Hippocampal formation (tissue), 2 donors: ENCODE data around the gene ZNF746.
"Not testable (repeated sequence)": the region's sequence is repeated elsewhere in the genome, so short reads cannot be mapped to it uniquely, and the experiment has no call there.

ENCODE experiments used
- DNase-seq, 2 donors: peaks; one replicate each; lab custom pipeline; 2025; lab: John Stamatoyannopoulos, UW

ZNF746 gene

DNA sequence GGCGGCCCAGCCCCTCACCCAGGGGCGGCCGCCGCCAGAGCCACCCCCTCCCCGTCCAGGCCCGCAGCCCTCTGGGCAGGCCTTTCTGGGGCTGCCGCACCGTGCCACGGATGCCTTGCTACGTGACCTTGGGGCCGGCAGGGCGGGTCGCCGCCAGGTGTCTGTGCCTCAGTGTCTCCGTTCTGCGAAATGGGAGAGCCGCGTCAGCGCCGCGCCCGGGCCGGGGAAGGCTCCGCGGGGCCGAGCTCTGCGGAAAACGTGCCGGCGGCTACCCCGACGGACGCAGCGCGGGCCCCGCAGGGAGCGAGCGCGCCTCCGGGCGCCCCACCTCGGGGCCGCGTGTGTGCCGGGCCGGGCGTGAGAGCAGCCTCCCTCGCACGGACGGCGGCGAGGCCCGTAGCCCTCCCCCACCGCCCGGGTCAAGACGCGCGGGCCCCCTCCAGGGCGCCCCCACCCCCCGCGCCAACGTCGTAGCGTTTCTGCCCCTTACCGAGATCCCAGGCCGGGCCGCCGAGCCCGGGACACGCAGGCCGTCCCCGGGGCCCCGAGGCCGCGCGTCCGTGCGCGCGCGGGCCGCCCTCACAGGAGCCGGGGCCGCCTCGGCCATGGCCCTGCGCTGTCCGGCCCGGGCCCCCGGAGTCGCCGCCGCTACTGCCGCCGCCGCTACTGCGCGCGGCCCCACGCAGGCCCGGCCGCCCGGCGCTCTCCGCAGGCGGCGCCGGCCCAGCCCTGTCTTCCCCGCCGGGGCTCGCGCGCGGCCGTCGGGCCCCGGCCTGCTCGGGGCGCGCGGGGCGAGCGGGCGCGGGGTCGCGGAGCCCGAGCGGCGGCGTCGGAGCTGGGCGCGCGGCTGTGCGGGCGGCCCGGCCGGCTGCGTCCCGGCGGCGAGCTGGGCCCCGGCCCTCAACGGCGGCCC is 37.8 kb downstream of the ZNF746 start:
- DNase-seq, result no peak

DNA sequence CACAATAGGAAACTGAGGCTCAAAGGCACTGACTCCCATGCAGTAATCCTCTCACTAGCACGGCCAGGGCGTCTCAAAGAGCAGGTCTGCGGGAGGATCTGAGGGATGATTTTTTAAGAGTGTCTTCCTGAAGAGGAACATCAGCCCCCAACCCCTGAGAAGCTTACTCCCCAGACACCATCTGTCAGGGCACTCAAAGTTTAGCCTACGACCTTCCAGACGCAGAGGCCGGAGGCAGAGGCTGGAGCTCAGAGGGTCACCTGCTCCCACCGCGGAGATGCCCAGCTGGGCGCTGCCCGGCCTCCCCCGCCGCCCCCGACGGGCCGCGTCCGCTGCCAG is 38.4 kb downstream of the ZNF746 start:
- DNase-seq, result no peak

DNA sequence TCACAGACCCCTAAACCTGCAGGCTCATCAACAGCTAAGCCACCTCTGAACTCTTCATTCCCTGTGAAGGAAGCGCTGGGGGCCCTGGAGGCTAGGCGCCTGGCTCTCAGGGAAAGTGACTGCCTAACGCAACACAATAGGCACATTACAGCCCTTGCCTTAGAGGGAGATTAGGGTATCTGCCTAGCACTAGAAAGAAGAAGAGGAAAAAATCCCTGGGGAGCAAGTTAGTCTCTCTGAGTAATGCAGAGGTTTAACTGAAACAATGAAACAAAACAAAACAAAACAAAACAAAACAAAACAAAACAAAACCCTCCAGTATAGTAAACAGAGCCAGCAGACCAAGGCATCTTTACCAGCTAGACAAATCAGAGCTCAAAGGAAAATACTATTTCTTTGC is 39.4 kb downstream of the ZNF746 start:
- no peak for DNase-seq

DNA sequence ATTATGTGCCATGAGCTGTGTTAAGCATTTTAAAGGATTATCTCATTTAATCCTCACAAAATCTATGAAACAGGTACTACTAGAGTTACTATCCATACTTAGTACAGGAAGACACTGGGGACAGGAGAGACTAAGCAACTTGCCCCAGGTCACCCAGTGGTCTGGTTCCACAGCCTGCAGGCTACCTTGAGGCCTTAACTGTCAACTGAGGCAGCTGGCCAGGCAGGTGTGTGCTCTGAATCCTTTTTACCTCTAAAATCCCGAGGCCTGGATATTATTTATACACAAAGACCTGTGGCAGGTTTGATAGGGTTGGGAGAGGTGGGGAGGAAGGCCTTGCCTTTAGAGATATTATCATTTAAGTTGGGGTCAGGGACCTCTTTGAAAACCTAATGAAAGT is 39.8 kb downstream of the ZNF746 start:
- DNase-seq, result no peak

DNA sequence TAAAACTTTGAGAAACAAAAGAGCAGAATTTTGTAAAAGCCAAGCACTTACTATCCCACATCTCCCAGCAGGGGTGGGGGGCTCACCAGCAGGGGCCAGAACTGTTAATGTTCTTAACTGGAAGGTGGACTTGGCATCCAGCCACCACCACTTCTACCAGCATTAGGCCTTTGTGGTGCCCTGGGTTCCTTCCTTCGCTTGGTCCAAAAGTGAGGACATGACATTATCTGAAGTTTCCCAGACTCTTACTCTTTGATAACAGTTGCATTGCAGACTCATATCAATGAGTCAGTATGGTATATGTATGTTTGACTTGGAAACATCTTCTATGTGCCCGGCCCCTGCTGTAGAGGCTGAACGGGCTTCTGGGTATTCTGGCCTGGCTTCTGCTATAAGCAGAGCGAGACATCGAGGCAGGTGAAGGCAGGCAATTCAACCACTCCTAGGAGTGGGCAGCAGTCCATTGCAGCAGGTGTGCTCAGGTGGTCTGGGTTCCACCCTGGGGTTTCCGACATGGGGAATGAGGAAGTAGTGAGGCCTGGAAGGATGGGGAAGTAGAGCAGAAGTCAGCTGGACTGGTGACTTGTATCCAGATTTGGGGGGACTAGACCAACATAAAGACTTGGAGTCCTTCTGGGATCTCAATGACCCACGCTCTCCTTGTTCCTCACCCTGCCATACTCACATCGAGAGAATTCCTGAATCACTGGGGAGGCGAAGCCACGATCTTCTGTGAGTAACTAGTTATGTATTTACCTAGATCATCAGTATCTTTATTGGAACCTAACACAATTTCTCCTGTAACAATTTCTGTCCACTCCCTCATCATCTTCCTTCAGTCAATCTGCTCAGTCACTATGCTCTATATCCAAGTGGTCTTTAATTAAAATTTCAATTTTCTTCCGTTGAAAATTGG is 40.8 kb downstream of the ZNF746 start:
- DNase-seq, result no peak

DNA sequence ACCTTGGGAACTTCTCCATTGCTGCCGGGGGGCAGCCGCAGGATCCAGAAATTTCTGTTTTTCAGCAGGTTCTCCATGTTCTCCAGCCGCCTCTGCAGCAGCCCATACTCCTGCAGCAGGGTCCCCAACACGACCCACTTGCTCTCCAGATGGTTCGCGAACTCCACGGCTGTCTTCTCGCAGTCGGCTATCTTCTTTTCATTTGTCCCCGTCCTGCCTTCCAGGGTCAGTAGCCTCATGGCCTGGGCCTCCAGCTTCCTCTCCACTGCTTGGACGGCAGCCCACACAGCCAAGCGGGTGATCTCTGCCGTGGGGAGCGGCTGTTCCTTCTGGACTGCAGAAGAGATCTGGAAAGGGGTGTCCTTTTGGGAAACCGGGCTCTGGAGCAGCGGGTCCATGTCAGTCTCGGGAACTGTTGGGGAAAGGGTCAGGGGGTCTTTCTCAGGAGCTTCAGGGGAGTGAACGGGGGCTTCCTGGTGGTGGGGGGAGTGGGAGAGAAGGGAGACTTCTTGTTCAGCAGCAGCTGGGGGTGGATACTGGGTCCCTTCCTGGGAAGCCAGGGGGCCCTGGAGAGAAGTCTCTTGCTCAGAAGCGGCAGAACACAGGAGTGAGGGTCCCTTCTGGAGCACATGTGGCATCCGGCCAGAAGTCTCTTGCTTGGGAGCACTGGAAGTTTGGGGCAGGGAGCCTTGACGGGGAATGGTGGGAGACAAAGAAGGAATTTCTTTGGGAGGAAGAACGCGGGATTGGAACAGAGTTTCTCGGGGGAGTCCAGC is 42.2 kb downstream of the ZNF746 start:
- DNase-seq, result no peak

DNA sequence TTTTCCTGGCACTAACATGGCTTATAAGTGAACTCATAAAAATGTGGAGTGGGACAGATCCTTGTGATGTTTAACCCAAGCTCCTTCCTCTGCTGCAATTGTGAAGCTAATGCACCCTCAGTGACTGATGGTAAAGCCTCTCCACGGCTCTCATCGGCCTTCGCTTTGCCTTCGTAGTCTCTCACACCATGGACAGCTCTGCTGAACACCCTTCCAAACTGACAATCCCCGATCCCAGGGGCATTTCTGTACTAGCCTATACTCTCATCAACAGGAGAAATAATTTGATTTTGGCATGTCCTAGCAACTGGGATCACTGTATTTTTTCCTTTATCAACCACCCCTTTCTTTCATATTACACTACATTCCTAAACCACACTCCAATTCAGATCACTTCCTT is 42.9 kb downstream of the ZNF746 start:
- no peak for DNase-seq

DNA sequence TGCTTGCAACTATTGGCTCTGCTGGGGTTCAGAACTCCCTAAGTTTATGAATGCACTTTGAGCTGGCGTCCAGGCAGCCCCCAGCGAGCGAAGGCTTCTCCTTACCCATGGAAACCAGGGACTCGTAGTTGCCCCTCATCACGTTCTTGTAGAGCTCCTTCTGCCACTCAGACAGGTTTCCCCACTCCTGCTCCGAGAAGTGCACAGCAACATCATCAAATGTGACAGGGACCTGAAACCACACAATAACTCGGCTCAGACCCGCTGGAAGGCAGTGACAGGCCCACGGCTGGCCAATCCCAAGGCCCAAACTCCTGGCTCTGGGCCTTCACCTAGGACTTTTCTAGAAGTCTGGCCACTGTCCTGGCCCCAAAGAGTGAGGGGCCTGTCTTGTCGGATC is 43.6 kb downstream of the ZNF746 start:
- DNase-seq, result no peak

DNA sequence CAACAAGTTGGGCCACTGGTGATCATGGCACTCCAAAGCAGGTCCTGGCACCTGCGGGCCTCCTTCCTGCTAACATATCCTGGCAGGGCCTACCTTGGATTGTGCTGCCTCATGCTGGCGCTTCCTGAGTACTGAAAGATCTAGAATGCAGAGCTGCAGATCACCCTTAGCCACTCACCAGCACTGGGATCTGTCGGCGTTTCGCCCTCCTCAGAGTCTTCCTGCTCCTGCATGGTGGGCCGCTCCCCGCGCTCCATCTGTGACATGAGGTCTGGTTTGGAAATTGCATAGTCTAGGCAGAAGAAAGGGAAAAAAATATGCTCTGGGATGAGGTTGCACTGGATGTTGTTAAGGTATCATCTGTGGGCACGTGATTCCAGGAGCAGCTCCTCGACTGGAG is 46.8 kb downstream of the ZNF746 start:
- no peak for DNase-seq

DNA sequence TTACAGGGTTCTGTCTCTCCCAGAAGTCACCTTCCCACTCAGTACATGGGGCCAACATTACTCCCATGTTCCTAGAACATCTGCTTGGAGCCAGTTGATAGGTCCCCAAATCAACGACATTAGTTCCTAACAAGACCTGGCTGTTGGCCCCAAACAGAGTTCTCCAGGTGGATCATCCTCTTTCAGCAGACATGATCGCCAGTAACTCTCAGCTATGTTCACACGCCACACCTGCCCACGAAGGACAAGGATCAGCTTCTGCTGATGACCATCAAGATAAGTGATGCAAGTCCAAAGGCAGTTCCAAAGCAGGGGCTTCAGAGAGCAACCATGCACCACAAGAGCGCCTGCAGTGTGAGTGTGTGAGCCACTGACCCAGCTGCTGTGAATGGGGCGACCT is 47.7 kb downstream of the ZNF746 start:
- DNase-seq, result no peak

DNA sequence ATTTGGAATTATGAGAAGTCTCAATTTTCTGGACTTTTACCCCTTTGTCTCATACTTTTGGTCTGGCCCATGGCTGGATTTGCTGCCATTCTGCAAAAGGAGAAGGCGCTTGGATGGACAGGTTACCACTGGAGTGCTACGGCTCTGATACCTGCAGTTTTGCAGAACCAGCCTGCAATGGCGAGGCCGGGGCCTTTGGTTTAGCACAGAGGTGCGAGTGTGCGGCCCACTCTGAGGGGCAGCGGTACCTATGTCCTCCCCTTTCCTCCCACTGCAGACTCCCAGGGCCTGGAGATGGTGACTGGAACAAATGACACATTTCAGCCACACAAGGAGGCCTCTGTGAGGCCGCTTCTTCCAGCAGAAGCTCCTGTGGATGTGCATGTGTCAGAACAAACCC is 48.6 kb downstream of the ZNF746 start:
- no peak for DNase-seq

DNA sequence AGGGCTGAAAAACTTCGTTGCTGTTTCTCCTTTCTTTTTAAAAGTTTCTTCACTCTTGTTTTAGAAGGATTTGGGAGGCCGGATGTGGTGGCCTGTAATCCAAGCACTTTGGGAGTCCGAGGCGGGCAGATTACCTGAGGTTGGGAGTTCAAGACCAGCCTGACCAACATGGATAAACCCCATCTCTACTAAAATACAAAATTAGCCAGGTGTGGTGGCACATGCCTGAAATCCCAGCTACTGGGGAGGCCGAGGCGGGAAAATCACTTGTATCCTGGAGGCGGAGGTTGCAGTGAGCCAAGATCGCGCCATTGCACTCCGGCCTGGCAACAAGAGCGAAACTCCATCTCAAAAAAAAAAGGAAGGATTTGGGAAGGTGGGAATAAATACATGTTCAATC is 51.6 kb downstream of the ZNF746 start:
- not testable (repeated sequence) for DNase-seq

DNA sequence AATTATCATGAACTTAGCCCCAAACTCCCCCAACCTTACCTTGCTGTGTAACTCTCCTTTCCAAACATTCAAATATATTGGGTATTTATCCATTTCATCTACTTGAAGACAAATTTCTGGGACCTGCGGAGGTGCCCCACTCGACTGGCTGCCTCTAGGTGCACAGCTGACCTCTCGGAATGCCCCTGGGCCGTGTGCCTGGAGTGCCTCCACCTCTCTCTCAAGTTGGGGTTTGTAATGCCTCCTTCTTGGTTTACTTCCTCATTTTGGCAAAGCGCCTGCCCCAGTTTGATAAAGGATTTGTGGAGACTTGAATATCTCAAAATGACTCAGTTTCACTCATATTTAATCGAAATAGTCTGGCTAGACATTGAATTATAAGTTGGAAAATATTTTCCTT is 53.3 kb downstream of the ZNF746 start:
- no peak for DNase-seq

DNA sequence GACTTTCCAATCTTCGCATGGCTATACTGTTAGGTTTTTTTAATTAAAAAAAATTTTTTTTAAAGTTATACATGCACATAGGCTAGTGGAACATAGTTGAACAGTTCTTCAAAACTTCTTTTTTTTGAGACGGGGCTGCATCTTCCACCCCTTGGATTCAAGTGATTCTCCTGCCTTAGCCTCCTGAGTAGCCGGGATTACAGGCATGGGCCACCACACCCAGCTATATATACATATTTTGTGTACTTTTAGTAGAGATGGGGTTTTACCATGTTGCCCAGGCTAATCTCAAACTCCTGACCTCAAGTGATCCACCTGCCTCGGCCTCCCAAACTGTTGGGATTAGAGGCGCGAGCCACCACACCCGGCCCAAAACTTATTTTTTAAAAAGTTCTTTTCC is 54.1 kb downstream of the ZNF746 start:
- DNase-seq, result no peak

DNA sequence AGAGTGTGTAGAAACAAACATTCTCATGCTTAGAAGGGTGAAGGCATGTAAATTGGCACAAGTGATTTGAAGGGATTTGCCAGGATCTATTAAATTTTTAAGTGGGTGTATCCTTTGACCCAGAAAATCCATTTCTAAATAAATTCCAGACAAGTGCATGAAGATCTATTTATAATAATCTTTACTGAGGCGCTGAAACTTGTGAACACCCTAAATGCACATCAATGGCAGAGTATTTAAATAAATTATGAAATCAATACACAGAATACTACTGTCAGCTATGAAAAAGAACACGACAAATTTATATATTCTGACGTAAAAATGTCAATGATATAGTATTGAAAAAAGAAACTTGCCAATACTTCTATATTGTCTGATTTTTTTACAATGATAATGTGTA is 54.7 kb downstream of the ZNF746 start:
- DNase-seq, result no peak

DNA sequence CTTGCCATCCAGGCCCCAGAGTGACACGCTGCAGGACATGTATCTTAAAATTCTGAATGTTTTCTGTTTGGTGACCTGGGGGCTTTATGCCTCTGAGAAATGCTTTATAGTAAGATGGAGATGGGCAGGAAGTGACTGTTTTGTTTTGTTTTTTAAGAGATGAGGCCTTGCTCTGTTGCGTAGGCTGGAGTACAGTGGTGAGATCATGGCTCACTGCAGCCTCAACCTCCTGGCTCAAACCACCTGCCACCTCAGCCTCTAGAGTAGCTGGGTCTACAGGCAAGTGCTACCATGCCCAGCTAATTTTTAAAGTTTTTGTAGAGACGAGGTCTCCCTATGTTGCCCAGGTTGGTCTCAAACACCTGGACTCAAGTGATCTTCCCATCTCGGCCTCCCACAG is 57.4 kb downstream of the ZNF746 start:
- DNase-seq, result no peak

DNA sequence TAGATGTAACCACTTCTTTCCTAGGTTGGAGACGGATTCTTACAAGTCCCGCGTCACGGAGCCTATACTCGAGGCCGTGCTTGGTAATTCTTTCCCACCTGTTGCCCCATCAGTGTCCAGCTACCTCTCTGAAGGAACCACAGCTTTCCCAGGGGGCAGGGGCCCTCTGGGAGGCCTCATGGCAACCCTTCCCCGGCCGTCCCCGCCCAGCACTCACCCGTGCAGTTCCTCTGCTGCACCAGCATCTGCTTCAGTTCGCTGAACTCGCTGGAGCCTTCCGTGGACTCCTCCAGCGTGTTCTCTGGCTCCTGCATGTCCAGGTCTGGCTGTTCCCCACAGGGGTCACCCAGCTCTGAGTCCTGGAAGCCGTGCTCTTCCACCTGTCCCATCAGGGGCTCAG is 61.3 kb downstream of the ZNF746 start:
- DNase-seq, result no peak

DNA sequence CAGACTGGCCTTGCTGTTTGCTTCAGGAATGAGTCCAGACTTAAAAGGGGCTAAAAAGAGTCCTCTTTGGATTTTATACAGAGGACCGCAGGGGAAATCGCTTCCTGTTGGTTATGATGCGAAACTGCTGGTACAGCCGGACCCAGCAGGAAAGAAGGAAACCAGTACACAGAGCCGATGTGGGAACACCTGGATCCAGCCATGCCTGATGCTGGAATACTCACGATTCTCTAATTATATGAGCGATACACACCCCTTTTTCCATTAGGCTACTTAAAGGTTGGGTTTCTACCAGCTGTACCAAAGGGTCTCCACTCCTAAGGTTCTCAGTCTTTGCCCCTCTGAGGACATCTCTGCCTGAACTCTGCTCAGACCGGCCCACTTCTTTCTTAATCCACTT is 64.5 kb downstream of the ZNF746 start:
- no peak for DNase-seq

DNA sequence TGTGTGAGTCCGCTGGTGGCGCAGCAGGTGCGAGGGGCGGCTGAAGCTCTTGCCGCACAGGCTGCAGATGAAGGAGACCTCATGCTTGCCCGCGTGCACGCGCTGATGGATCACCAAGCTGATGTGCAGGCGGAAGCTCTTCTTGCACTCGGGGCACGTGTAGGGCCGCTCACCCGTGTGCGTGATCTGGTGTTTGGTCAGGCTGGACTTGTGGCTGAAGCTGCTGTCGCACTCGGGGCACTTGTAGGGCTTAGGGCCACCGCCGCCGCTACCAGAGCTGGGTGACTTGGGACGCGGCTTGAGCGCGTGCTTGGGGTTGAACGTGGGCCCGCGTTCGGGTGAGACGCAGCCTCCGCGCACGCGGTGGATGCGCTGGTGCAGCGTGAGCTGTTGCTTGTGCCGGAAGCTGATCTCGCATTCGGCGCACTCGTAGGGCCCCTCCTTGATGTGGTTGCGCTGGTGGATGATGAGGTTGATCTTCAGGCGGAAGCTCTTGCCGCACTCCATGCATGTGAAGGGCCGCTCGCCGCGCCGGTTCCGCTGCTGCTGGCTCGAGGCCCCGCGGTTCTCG is 65.4 kb downstream of the ZNF746 start:
- no peak for DNase-seq

DNA sequence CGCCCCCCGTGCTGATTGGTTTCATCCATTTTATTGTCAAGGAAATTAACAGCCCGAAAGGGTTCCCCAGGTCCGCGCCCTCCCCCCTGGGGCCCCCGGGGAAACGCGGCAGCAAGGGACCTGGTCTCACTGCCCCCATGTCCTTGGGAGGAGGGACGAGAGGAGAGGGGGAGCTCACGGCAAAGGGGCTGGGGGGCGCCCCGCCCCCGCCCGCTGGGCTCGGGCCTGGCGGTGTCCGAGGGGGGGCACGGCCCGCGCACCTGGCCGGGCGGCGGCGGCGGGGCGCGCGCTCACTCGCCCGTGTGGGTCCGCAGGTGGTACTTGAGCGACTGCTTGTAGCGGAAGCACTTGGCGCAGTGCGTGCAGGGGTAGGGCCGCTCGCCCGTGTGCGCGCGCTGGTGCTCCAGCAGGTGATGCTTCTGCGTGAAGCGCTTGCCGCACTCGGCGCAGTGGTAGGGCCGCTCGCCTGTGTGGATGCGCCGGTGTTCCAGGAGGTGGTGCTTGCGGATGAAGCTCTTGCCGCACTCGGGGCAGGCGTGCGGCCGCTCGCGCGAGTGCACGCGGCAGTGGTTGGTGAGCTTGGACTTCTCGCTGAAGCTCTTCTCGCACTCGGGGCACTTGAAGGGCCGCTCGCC is 66.0 kb downstream of the ZNF746 start:
- no peak for DNase-seq

DNA sequence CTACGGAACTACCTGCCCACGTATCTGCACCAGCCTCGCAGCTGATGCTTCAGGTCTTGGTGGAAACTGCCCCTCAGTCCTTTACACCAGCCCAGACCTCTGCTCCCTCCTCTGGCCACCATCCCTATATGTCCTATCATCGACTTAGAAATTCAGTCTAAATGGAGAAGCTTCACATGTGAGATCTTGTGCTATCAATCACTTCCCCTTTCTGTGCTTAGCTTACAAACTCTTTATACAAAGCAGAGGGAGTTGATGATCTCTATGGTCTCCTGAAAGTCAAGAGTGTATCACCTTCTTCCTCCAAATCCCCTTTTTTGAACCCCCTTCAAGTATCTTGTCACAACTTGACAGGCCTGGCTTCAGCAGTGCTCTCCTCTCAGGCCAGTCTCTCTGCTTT is 67.4 kb downstream of the ZNF746 start:
- DNase-seq, result no peak

DNA sequence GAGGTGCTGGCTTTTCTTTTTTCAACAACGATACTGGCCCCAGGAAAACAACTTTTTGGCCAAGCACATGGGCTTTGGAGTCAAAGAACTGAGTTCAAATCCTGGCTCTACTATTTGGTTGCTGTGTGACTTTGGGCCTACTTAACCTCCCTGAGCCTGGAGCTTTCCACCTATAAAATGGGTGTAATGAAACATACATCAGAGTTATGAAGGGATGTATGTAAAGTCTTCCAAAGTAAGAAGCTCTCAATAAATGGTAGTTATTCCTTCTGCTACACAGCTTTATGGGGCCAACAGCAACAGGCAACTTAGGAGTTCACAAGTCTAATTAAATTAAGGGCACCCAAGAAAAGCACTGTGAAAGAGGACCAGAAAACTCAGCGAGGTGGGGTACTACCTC is 69.7 kb downstream of the ZNF746 start:
- DNase-seq, result no peak
